WTC11 (cell line): Measurements from ENCODE around the gene KRTAP10-4. TPM values are rescaled to one million over a fixed set of nuclear protein-coding genes. Genes with fewer than 3 reads are reported as not detected.
"Not testable (repeated sequence)": the region's sequence is repeated elsewhere in the genome, so short reads cannot be mapped to it uniquely, and the experiment has no call there.

Experiments used
- ATAC-seq: fragments of 200-7000 bp; cut with Tn5 transposase; 2 replicates; pipeline ENCODE4 v1.10.0; 2021; ENCODE audit warnings: mild to moderate bottlenecking, moderate library complexity
- CTCF ChIA-PET: fragments of 300-600 bp; sonication (Branson Sonifier 250); formaldehyde crosslinking; loops from one replicate; lab custom pipeline; 2021; ENCODE audit warnings: antibody characterized with exemption; lab: Charles Lee
- POLR2A ChIA-PET: fragments of 350-600 bp; sonication (Branson Sonifier 250); formaldehyde crosslinking; loops from one replicate; lab custom pipeline; 2021; ENCODE audit warnings: antibody characterized with exemption; lab: Charles Lee
- DNase-seq: peaks from one replicate; pipeline ENCODE4 v3.0.0; 2021; ENCODE audit warnings: low spot score
- H3K27ac Mint-ChIP-seq: 2 replicates; pipeline ENCODE4 v1.8.0; 2021; ENCODE audit warnings: mixed read lengths
- H3K27me3 Mint-ChIP-seq: 2 replicates; pipeline ENCODE4 v1.8.0; 2021; ENCODE audit warnings: low read depth, mild to moderate bottlenecking, moderate library complexity, mixed read lengths
- H3K36me3 Mint-ChIP-seq: 2 replicates; pipeline ENCODE4 v1.8.0; 2021; ENCODE audit warnings: mixed read lengths
- H3K4me1 Mint-ChIP-seq: 2 replicates; pipeline ENCODE4 v1.8.0; 2022; ENCODE audit warnings: mixed read lengths
- H3K4me3 Mint-ChIP-seq: 2 replicates; pipeline ENCODE4 v1.8.0; 2021; ENCODE audit warnings: mild to moderate bottlenecking, moderate library complexity, mixed read lengths
- H3K9me3 Mint-ChIP-seq: 2 replicates; pipeline ENCODE4 v1.8.0; 2021; ENCODE audit warnings: mixed read lengths
- ARID4B ChIP-seq: sonication (generic); formaldehyde crosslinking; IDR thresholded peaks from 2 replicates; pipeline ENCODE4 v1.8.0; 2023; ENCODE audit warnings: missing genetic modification reagents, mild to moderate bottlenecking, borderline replicate concordance
- CBFB ChIP-seq: sonication (generic); formaldehyde crosslinking; IDR thresholded peaks from 2 replicates; pipeline ENCODE4 v1.8.1; 2022; ENCODE audit warnings: mild to moderate bottlenecking, low read depth, missing genetic modification reagents
- FOXJ3 ChIP-seq: sonication (generic); formaldehyde crosslinking; IDR thresholded peaks from 2 replicates; pipeline ENCODE4 v1.9.0; 2021; ENCODE audit warnings: missing genetic modification reagents, mild to moderate bottlenecking, borderline replicate concordance
- OVOL2 ChIP-seq: fragments of 250-450 bp; sonication (Bioruptor Pico); IDR thresholded peaks from 2 replicates; pipeline ENCODE4 v1.9.0; 2021; ENCODE audit warnings: mild to moderate bottlenecking, borderline replicate concordance
- SMAD4 ChIP-seq: sonication (generic); formaldehyde crosslinking; IDR thresholded peaks from 2 replicates; pipeline ENCODE4 v1.8.0; 2022; ENCODE audit warnings: mild to moderate bottlenecking, missing genetic modification reagents
- USF1 ChIP-seq: sonication (generic); formaldehyde crosslinking; IDR thresholded peaks from 2 replicates; pipeline ENCODE4 v1.8.0; 2022; ENCODE audit warnings: mild to moderate bottlenecking, missing genetic modification reagents
- ZNF263 ChIP-seq: sonication (generic); formaldehyde crosslinking; IDR thresholded peaks from 2 replicates; pipeline ENCODE4 v1.8.1; 2022; ENCODE audit warnings: low read depth, mild to moderate bottlenecking, moderate library complexity, missing genetic modification reagents
- ZNF281 ChIP-seq: sonication (generic); formaldehyde crosslinking; IDR thresholded peaks from 2 replicates; pipeline ENCODE4 v1.8.0; 2023; ENCODE audit warnings: mild to moderate bottlenecking, missing genetic modification reagents
- total RNA-seq: library from RNA; stranded (reverse); gene quantifications from 3 replicates; pipeline ENCODE4 v1.2.3, GENCODE V29; 2021

The KRTAP10-4 gene
- total RNA-seq, 1 experiment from 2014 or later: not detected

GRCh38 chr21:44598061-44598460 lies 24.5 kb downstream of the KRTAP10-4 start:
- peak overlapping the region; percentile 86 for H3K27ac Mint-ChIP-seq
- H3K36me3 Mint-ChIP-seq: no peaks in the 10 kb centered on the region
- no peak for TF ChIP-seq CBFB
- TF ChIP-seq SMAD4 (CRISPR knock-in tag): no peak
- no peak for TF ChIP-seq ARID4B (CRISPR knock-in tag)
- TF ChIP-seq OVOL2 (CRISPR knock-in tag): no peak
- TF ChIP-seq ZNF263 (CRISPR knock-in tag): no peak
- ChIA-PET CTCF (no interaction called here), POLR2A (no interaction called here)
- H3K9me3 Mint-ChIP-seq: no peaks in the 10 kb centered on the region
- ATAC-seq (peak; percentile 49), DNase-seq (no peak)
- no peaks in the 10 kb centered on the region; the same call in 1 of the 2 replicates for H3K27me3 Mint-ChIP-seq
- H3K4me3 Mint-ChIP-seq: no peak overlapping the region
- H3K4me1 Mint-ChIP-seq: peaks cover 52% of the 10 kb centered on the region

- Mint-ChIP-seq H3K27me3 (no peaks in the 10 kb centered on the region; the same call in 1 of the 2 replicates), H3K36me3 (no peaks in the 10 kb centered on the region; the same call in 1 of the 2 replicates), H3K4me3 (no peak overlapping the region), H3K9me3 (peaks cover 8% of the 10 kb centered on the region), H3K4me1 (peaks cover 38% of the 10 kb centered on the region), H3K27ac (no peak overlapping the region; the same call in 1 of the 2 replicates)
- no peak for DNase-seq
- no peak for ATAC-seq
- POLR2A ChIA-PET: no interaction called here
- CTCF ChIA-PET: no interaction called here
- TF ChIP-seq FOXJ3 (CRISPR knock-in tag) (no peak), ZNF281 (no peak), USF1 (CRISPR knock-in tag) (no peak)
These were observed 25.9 kb downstream of the KRTAP10-4 start for GRCh38 chr21:44599264-44600029.

- peak within 1 kb of the TSS; percentile 17; the same call in 1 of the 2 replicates for H3K27ac Mint-ChIP-seq
- peaks cover 15% of the 10 kb centered on the region for H3K9me3 Mint-ChIP-seq
- H3K4me3 Mint-ChIP-seq, POLR2A ChIA-PET, ATAC-seq, H3K27me3 Mint-ChIP-seq, H3K36me3 Mint-ChIP-seq, DNase-seq: not testable (repeated sequence)
- peaks cover 33% of the 10 kb centered on the region for H3K4me1 Mint-ChIP-seq
- CTCF ChIA-PET: interaction anchor here (1.1 kb wide), 1 partner anchor 200 kb away, joined by 3 read pairs; no protein-coding TSS in a partner anchor
These were observed 26.8 kb downstream of the KRTAP10-4 start, which contains the start of gene KRTAP10-7 for GRCh38 chr21:44600118-44600978. TSS of gene KRTAP10-7 (plus strand) at chr21:44600597. CDS start at chr21:44600622, 25 bp downstream.

GRCh38 chr21:44601091-44601490 lies 27.6 kb downstream of the KRTAP10-4 start:
- POLR2A ChIA-PET, H3K27me3 Mint-ChIP-seq, ATAC-seq, H3K36me3 Mint-ChIP-seq, H3K27ac Mint-ChIP-seq, DNase-seq, H3K4me3 Mint-ChIP-seq: not testable (repeated sequence)
- peaks cover 18% of the 10 kb centered on the region for H3K9me3 Mint-ChIP-seq
- peaks cover 31% of the 10 kb centered on the region for H3K4me1 Mint-ChIP-seq
- CTCF ChIA-PET: interaction anchor here (1.1 kb wide), 1 partner anchor 200 kb away, joined by 3 read pairs; no protein-coding TSS in a partner anchor
